GM10266 (cell line): ENCODE results near the gene SLC9C1.

Source experiments
- DNase-seq: peaks from one replicate; pipeline ENCODE4 v3.0.0; 2012; ENCODE audit errors: extremely low spot score
- TF ChIP-seq, protein P1 (sequence below): IDR thresholded peaks from 2 replicates; pipeline ENCODE4 v1.5.1; 2012; ENCODE audit warnings: mild to moderate bottlenecking, low read depth; ENCODE audit not compliant: control insufficient read depth, insufficient read depth; ENCODE audit errors: missing control alignments

SLC9C1 gene

DNA sequence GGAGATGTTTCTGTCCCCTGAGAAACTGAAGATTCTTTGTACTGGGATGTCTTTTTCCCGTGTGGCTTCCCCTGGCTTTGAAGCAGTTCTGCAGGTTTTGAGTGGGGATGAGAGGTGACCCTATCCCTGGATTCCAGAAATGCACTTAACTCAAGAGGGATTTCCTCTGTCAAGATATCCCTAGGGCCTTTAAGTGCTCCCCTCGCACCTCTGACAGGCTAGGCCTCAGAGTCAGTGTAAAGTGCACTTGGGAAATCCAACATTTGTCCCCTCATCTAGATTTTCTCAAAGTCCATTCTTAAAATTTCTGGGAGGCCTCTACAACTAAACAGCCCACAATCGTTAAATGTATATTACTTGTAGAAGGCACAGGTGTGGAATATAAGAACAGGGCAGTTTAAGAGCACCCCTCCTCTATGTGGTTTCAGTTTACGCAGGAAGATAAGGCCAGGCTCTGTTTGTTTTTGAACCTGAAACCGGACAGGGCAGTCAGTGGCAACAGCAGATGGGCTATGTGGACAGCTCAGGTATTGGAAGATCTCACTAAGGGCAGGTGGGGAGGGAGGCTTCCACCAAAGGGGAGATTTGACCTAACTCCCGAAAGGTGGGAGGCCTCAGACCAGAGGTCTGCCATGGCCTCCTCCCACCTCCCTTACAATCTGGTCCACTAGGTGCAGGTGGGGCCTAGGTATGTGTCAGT is 203.0 kb downstream of the SLC9C1 start:
- TF ChIP-seq, protein P1, sequence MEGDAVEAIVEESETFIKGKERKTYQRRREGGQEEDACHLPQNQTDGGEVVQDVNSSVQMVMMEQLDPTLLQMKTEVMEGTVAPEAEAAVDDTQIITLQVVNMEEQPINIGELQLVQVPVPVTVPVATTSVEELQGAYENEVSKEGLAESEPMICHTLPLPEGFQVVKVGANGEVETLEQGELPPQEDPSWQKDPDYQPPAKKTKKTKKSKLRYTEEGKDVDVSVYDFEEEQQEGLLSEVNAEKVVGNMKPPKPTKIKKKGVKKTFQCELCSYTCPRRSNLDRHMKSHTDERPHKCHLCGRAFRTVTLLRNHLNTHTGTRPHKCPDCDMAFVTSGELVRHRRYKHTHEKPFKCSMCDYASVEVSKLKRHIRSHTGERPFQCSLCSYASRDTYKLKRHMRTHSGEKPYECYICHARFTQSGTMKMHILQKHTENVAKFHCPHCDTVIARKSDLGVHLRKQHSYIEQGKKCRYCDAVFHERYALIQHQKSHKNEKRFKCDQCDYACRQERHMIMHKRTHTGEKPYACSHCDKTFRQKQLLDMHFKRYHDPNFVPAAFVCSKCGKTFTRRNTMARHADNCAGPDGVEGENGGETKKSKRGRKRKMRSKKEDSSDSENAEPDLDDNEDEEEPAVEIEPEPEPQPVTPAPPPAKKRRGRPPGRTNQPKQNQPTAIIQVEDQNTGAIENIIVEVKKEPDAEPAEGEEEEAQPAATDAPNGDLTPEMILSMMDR, result no peak
- no peak for DNase-seq
